ENCODE results near the gene ZNF112. TPM values are rescaled to one million over a fixed set of nuclear protein-coding genes. Genes with fewer than 3 reads are reported as not detected.
"Not testable (repeated sequence)": the region's sequence is repeated elsewhere in the genome, so short reads cannot be mapped to it uniquely, and the experiment has no call there.

Gene ZNF112
- total and polyA plus RNA-seq, 12 donors = 1.0 to 12.8 (median 5.4) TPM

DNA sequence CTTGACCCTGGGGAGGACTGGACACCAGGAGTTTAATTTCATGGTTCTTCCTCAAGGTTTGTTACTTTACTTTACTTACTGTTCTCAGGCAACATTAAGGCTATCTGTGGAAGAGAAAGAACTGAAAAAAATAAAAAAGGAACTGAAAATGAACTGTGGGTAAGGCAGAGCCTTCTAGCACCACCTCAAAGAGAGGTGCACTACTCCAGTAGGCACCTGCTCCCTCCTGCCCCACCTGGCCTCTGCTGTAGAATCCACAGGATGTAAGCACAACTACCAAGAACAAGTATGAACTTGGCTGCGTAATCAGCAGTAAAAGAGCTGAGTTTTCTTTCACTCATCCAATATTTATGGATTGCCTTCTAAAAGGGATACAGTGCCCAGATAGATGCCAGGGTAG, 12.2 kb downstream of the ZNF112 start:
- WGBS, 4 donors = 42 to 91% (median 47%) methylated on average over 1 of the region's 1 CpG
- Histone ChIP-seq H3K27me3 (no peaks in the 10 kb centered on the region), H3K9me3 (replicated peaks in 1 of 3) (peaks cover 0 to 14% (median 0%) of the 10 kb centered on the region in 3 donors), H3K27ac (no peak overlapping the region), H3K4me1 (replicated peaks in 1 of 2) (no peaks in the 10 kb centered on the region), H3K36me3 (replicated peaks in 1 of 2) (peaks cover 0 to 2% of the 10 kb centered on the region in 2 donors), H3K4me3 (no peak overlapping the region)
- intact Hi-C loops (cut with DNase I) = no loop called here
- TF ChIP-seq, protein P1, sequence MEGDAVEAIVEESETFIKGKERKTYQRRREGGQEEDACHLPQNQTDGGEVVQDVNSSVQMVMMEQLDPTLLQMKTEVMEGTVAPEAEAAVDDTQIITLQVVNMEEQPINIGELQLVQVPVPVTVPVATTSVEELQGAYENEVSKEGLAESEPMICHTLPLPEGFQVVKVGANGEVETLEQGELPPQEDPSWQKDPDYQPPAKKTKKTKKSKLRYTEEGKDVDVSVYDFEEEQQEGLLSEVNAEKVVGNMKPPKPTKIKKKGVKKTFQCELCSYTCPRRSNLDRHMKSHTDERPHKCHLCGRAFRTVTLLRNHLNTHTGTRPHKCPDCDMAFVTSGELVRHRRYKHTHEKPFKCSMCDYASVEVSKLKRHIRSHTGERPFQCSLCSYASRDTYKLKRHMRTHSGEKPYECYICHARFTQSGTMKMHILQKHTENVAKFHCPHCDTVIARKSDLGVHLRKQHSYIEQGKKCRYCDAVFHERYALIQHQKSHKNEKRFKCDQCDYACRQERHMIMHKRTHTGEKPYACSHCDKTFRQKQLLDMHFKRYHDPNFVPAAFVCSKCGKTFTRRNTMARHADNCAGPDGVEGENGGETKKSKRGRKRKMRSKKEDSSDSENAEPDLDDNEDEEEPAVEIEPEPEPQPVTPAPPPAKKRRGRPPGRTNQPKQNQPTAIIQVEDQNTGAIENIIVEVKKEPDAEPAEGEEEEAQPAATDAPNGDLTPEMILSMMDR (IDR thresholded peaks at IDR 0.05) = no peak
- TF ChIP-seq POLR2A (IDR thresholded peaks at IDR 0.05) = no peak
- no peak for DNase-seq

DNA sequence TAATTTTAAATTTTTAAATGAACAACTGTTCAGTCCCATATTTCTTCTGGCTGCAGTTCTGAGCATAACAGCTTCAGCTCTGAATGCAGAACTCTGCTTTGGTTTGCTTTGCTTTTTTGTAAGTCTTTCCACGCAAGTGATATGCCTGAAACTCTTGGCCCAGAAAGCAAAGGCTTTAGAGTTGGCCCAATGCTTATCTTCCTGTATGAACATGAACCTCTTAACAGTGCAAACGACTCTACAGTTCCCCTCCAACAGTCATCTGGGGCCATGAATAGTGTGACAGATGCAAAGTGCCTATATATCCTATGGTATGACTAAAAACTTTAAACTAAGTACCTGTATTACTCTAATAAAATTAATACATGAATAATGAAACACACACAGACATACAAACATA, 14.7 kb downstream of the ZNF112 start:
- no peak overlapping the region for H3K4me3 ChIP-seq
- no peak overlapping the region for H3K27ac ChIP-seq
- H3K27me3 ChIP-seq = no peaks in the 10 kb centered on the region
- TF ChIP-seq, protein P1 (IDR thresholded peaks at IDR 0.05) = no peak
- no peak for TF ChIP-seq POLR2A (IDR thresholded peaks at IDR 0.05)
- 90 to 97% (median 95%) methylated on average over 2 of the region's 2 CpGs for WGBS, 4 donors
- H3K9me3 ChIP-seq (replicated peaks in 1 of 3) = peaks cover 0 to 4% (median 0%) of the 10 kb centered on the region in 3 donors
- no peaks in the 10 kb centered on the region for H3K4me1 ChIP-seq (replicated peaks in 1 of 2)
- no peak for DNase-seq
- peaks cover 0 to 14% of the 10 kb centered on the region in 2 donors for H3K36me3 ChIP-seq (replicated peaks in 1 of 2)
- intact Hi-C loops (cut with DNase I) = no loop called here

DNA sequence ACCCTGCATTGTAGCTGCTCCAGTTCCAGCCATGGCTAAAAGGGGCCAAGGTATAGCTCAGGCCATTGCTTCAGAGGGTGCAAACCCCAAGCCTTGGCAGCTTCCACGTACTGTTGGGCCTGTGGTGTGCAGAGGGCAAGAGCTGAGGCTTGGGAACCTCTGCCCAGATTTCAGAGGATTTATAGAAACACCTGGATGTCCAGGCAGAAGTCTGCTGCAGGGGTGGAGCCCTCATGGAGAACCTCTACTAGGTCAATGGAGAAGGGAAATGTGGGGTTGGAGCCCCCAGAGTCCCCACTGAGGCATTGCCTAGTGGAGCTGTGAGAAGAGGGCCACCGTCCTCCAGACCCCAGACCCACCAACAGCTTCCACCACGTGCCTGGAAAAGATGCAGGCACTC, 21.8 kb downstream of the ZNF112 start:
- H3K27me3 ChIP-seq; H3K27ac ChIP-seq; H3K4me3 ChIP-seq; DNase-seq; H3K4me1 ChIP-seq (replicated peaks in 1 of 2): not testable (repeated sequence)
- H3K36me3 ChIP-seq (replicated peaks in 1 of 2) = peaks cover 4 to 44% of the 10 kb centered on the region in 2 donors
- 50 to 83% (median 74%) methylated on average over 2 to 3 of the region's 3 CpGs for WGBS, 4 donors
- intact Hi-C loops (cut with DNase I) = loop anchor here in 1 of 2 donors (10.0 kb wide), 1 partner anchor 130 kb away; no protein-coding TSS in a partner anchor
- H3K9me3 ChIP-seq (replicated peaks in 1 of 3) = peaks cover 0 to 32% (median 0%) of the 10 kb centered on the region in 3 donors

DNA sequence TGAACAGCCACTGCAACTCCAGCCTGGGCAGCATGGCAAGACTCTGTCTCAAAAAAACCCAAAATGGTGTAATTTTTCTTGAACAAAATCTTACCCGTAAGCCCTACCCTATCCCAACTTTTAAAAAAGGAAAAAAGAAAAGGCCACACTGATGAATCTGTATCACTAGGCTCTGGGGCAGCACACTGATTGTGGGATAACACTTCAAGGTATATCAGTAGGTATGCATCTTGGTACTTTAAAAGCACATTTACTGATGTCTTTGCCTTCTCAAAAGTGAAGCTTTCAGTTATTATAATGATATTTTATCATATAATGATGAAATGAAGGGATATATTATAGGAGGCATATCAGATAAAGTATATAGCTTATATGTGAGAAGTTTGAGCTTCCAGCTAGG, 24.3 kb downstream of the ZNF112 start:
- Histone ChIP-seq H3K4me3 (no peak overlapping the region), H3K4me1 (replicated peaks in 1 of 2) (no peaks in the 10 kb centered on the region), H3K9me3 (replicated peaks in 1 of 3) (peaks cover 0 to 28% (median 0%) of the 10 kb centered on the region in 3 donors), H3K36me3 (replicated peaks in 1 of 2) (peaks cover 4 to 43% of the 10 kb centered on the region in 2 donors), H3K27ac (no peak overlapping the region), H3K27me3 (no peaks in the 10 kb centered on the region)
- WGBS, 4 donors = 89 to 100% (median 96%) methylated on average over 1 of the region's 1 CpG
- DNase-seq = no peak
- intact Hi-C loops (cut with DNase I) = loop anchor here in 1 of 2 donors (10.0 kb wide), 1 partner anchor 133 kb away; no protein-coding TSS in a partner anchor
- TF ChIP-seq, protein P1 (IDR thresholded peaks at IDR 0.05) = no peak
- TF ChIP-seq POLR2A (IDR thresholded peaks at IDR 0.05) = no peak

DNA sequence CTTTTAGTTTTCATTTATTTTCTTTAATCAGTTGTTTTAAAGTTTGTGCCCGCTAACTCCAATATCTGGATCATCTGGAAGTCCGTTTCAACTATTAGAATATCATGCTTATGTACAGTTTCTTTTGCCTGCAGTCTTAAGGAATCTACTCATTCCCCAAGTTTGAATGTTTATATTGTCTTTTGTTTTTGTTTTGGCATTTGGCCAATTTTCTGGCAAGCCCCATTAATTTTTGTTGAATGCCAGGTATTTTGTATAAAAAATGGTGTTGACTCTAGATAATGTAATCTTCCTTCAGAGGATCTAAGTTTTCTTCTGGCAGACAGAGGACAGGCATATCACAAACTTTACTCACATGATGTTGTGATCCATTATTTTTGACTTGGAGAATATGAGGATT, 40.6 kb downstream of the ZNF112 start:
- no peaks in the 10 kb centered on the region for H3K36me3 ChIP-seq (replicated peaks in 1 of 2)
- no peak for DNase-seq
- 73 to 85% (median 78%) methylated on average over 2 of the region's 2 CpGs for WGBS, 4 donors
- H3K27ac ChIP-seq = no peak overlapping the region
- H3K4me1 ChIP-seq (replicated peaks in 1 of 2) = no peaks in the 10 kb centered on the region
- intact Hi-C loops (cut with DNase I) = no loop called here
- TF ChIP-seq POLR2A (IDR thresholded peaks at IDR 0.05) = no peak
- TF ChIP-seq, protein P1 (IDR thresholded peaks at IDR 0.05) = no peak
- H3K27me3 ChIP-seq = no peaks in the 10 kb centered on the region
- peaks cover 0 to 17% (median 7%) of the 10 kb centered on the region in 3 donors for H3K9me3 ChIP-seq (replicated peaks in 1 of 3)
- H3K4me3 ChIP-seq = no peak overlapping the region
